Activated T-helper 1 cell treated with anti-CD3 and anti-CD28 coated beads, Interleukin-12 subunit alpha, Interleukin-12 subunit beta, Interleukin-2, Interleukin-4 antibody, amounts not matched to agents 30 ng/mL and 10 ng/mL and 1 ng/mL, durations not matched to agents 14 hours and 24 hours and 36 hours (primary cell): ENCODE data around the gene PLA2G6. TPM values are rescaled to one million over a fixed set of nuclear protein-coding genes. Genes with fewer than 3 reads are reported as not detected.
"Not testable (repeated sequence)": the region's sequence is repeated elsewhere in the genome, so short reads cannot be mapped to it uniquely, and the experiment has no call there.

Experiments
- DNase-seq: peaks from one replicate; pipeline ENCODE4 v3.0.0; 2021; ENCODE audit warnings: low spot score
- H3K27ac Mint-ChIP-seq: one replicate; pipeline ENCODE4 v1.8.0; 2021; ENCODE audit warnings: mild to moderate bottlenecking, mixed read lengths
- H3K27me3 Mint-ChIP-seq: one replicate; pipeline ENCODE4 v1.8.0; 2022; ENCODE audit warnings: mild to moderate bottlenecking, moderate library complexity, mixed read lengths; ENCODE audit not compliant: insufficient read depth
- H3K36me3 Mint-ChIP-seq: one replicate; pipeline ENCODE4 v1.8.0; 2021; ENCODE audit warnings: low read depth, mixed read lengths
- H3K4me1 Mint-ChIP-seq: one replicate; pipeline ENCODE4 v1.8.0; 2021; ENCODE audit warnings: low read depth, mixed read lengths
- H3K4me3 Mint-ChIP-seq: one replicate; pipeline ENCODE4 v1.8.0; 2021; ENCODE audit warnings: mild to moderate bottlenecking, moderate library complexity, mixed read lengths
- H3K9me3 Mint-ChIP-seq: one replicate; pipeline ENCODE4 v1.8.0; 2021; ENCODE audit warnings: mixed read lengths
- intact Hi-C: fragments of 100-400 bp; cut with micrococcal nuclease; formaldehyde crosslinking; loops from one replicate; pipeline ENCODE4 v1.15.1; 2024
- total RNA-seq: library from RNA; stranded (reverse); gene quantifications from 2 replicates; pipeline ENCODE4 v1.2.3, GENCODE V29; 2022

The PLA2G6 gene
- total RNA-seq, 1 donor from 2014 or later = 34.8 TPM

GRCh38 chr22:38125751-38126201 is 55.9 kb downstream of the PLA2G6 start:
- peaks cover 10% of the 10 kb centered on the region for H3K4me1 Mint-ChIP-seq
- H3K27me3 Mint-ChIP-seq = no peaks in the 10 kb centered on the region
- no peaks in the 10 kb centered on the region for H3K9me3 Mint-ChIP-seq
- H3K27ac Mint-ChIP-seq = no peak overlapping the region
- no peak overlapping the region for H3K4me3 Mint-ChIP-seq
- no peak for DNase-seq
- no peaks in the 10 kb centered on the region for H3K36me3 Mint-ChIP-seq
- intact Hi-C loops = no loop called here

- no peaks in the 10 kb centered on the region for H3K27me3 Mint-ChIP-seq
- no peak for DNase-seq
- H3K27ac Mint-ChIP-seq = no peak overlapping the region
- H3K4me1 Mint-ChIP-seq = peaks cover 10% of the 10 kb centered on the region
- no peaks in the 10 kb centered on the region for H3K9me3 Mint-ChIP-seq
- H3K4me3 Mint-ChIP-seq = no peak overlapping the region
- intact Hi-C loops = no loop called here
- no peaks in the 10 kb centered on the region for H3K36me3 Mint-ChIP-seq
These were observed 56.5 kb downstream of the PLA2G6 start for GRCh38 chr22:38125038-38125610.

- Mint-ChIP-seq H3K27me3 (no peaks in the 10 kb centered on the region), H3K9me3 (no peaks in the 10 kb centered on the region), H3K4me3 (no peak overlapping the region), H3K27ac (no peak overlapping the region), H3K36me3 (no peaks in the 10 kb centered on the region), H3K4me1 (peaks cover 10% of the 10 kb centered on the region)
- intact Hi-C loops = no loop called here
- DNase-seq = no peak
These were observed 57.2 kb downstream of the PLA2G6 start for GRCh38 chr22:38124236-38124974.

- Mint-ChIP-seq H3K27me3 (no peaks in the 10 kb centered on the region), H3K4me3 (no peak overlapping the region), H3K9me3 (no peaks in the 10 kb centered on the region), H3K4me1 (peaks cover 10% of the 10 kb centered on the region), H3K27ac (no peak overlapping the region), H3K36me3 (no peaks in the 10 kb centered on the region)
- intact Hi-C loops = no loop called here
- no peak for DNase-seq
These were observed 59.0 kb downstream of the PLA2G6 start for GRCh38 chr22:38122616-38123015.

- Mint-ChIP-seq H3K4me3 (no peak overlapping the region), H3K9me3 (no peaks in the 10 kb centered on the region), H3K4me1 (peaks cover 10% of the 10 kb centered on the region), H3K27ac (no peak overlapping the region), H3K27me3 (no peaks in the 10 kb centered on the region), H3K36me3 (no peaks in the 10 kb centered on the region)
- intact Hi-C loops = no loop called here
- no peak for DNase-seq
These were observed 61.1 kb downstream of the PLA2G6 start for GRCh38 chr22:38120359-38121110.

- H3K36me3 Mint-ChIP-seq, H3K27me3 Mint-ChIP-seq, intact Hi-C loops, H3K4me3 Mint-ChIP-seq, H3K27ac Mint-ChIP-seq, H3K9me3 Mint-ChIP-seq, DNase-seq, H3K4me1 Mint-ChIP-seq: not testable (repeated sequence)
These were observed 62.9 kb downstream of the PLA2G6 start for GRCh38 chr22:38118747-38119146.

GRCh38 chr22:38118182-38118581 is 63.4 kb downstream of the PLA2G6 start:
- no peak overlapping the region for H3K27ac Mint-ChIP-seq

GRCh38 chr22:38117556-38117955 is 64.1 kb downstream of the PLA2G6 start:
- H3K9me3 Mint-ChIP-seq, H3K27me3 Mint-ChIP-seq, H3K4me1 Mint-ChIP-seq, H3K36me3 Mint-ChIP-seq, DNase-seq, H3K4me3 Mint-ChIP-seq, H3K27ac Mint-ChIP-seq, intact Hi-C loops: not testable (repeated sequence)

More at GRCh38 chr22:38118182-38118581, 63.4 kb downstream of the PLA2G6 start:
- DNase-seq = no peak
- H3K9me3 Mint-ChIP-seq = no peaks in the 10 kb centered on the region
- peaks cover 2% of the 10 kb centered on the region for H3K4me1 Mint-ChIP-seq
- H3K27me3 Mint-ChIP-seq = no peaks in the 10 kb centered on the region
- no peak overlapping the region for H3K4me3 Mint-ChIP-seq
- peaks cover 2% of the 10 kb centered on the region for H3K36me3 Mint-ChIP-seq
- intact Hi-C loops = no loop called here

GRCh38 chr22:38115423-38116205 is 66.0 kb downstream of the PLA2G6 start:
- H3K27ac Mint-ChIP-seq = no peak overlapping the region
- intact Hi-C loops = loop anchor here (2.0 kb wide), 1 partner anchor 87 kb away; no protein-coding TSS in a partner anchor

GRCh38 chr22:38114484-38115398 is 66.9 kb downstream of the PLA2G6 start:
- Mint-ChIP-seq H3K36me3 (peaks cover 2% of the 10 kb centered on the region), H3K27me3 (no peaks in the 10 kb centered on the region), H3K9me3 (no peaks in the 10 kb centered on the region), H3K4me1 (no peaks in the 10 kb centered on the region), H3K27ac (no peak overlapping the region), H3K4me3 (no peak overlapping the region)
- peak; percentile 67 for DNase-seq
- intact Hi-C loops = loop anchor here (2.0 kb wide), 1 partner anchor 88 kb away; no protein-coding TSS in a partner anchor

More at GRCh38 chr22:38115423-38116205, 66.0 kb downstream of the PLA2G6 start:
- Mint-ChIP-seq H3K36me3 (peaks cover 2% of the 10 kb centered on the region), H3K4me3 (no peak overlapping the region), H3K9me3 (no peaks in the 10 kb centered on the region), H3K4me1 (no peaks in the 10 kb centered on the region), H3K27me3 (no peaks in the 10 kb centered on the region)
- DNase-seq = no peak

- intact Hi-C loops = no loop called here
- peaks cover 2% of the 10 kb centered on the region for H3K36me3 Mint-ChIP-seq
- no peak for DNase-seq
These were observed 69.2 kb downstream of the PLA2G6 start for GRCh38 chr22:38112381-38112780.

GRCh38 chr22:38111925-38112355 is 69.7 kb downstream of the PLA2G6 start:
- no peak for DNase-seq
- intact Hi-C loops = no loop called here
- no peaks in the 10 kb centered on the region for H3K9me3 Mint-ChIP-seq
- H3K4me1 Mint-ChIP-seq = no peaks in the 10 kb centered on the region
- peaks cover 2% of the 10 kb centered on the region for H3K36me3 Mint-ChIP-seq
- H3K4me3 Mint-ChIP-seq = no peak overlapping the region
- no peak overlapping the region for H3K27ac Mint-ChIP-seq
- H3K27me3 Mint-ChIP-seq = no peaks in the 10 kb centered on the region

More at GRCh38 chr22:38112381-38112780, 69.2 kb downstream of the PLA2G6 start:
- no peak overlapping the region for H3K4me3 Mint-ChIP-seq
- H3K4me1 Mint-ChIP-seq = no peaks in the 10 kb centered on the region
- H3K9me3 Mint-ChIP-seq = no peaks in the 10 kb centered on the region
- H3K27me3 Mint-ChIP-seq = no peaks in the 10 kb centered on the region
- H3K27ac Mint-ChIP-seq = no peak overlapping the region
